ENCODE data around the gene CSMD2.

DNA sequence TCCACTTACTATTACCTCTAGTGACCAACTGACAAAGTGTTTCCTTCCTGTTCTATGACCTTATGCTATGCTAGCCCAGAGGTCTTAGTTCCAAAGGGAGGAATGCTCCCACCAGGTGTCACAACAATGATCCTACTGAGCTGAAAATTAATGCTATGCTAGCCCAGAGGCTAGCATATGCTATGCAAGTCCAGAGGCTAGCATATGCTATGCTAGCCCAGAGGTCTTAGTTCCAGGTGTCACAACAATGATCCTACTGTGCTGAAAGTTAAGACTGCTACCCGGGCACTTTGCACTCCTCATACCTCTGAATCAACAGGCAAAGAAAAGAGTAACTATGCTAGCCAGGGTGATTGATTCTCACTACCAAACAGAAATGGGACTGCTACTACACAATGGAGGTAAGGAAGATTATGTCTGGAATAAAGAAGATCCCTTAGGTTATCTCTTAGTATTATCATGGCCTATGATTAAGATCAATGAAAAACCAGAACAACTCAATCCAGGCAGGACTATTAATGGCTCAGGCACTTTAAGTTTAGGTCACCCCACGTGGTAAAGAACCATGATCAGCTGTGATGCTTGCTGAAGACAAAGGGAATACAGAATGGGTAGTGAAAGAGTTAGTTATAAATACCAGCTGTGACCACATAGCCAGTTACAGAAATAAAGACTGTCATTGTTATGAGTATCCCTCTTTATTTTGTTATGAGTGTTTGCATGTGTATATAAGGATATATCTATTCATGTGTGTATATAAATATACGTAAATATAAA lies 114.1 kb downstream of the CSMD2 start:
- TF ChIP-seq, protein P1, sequence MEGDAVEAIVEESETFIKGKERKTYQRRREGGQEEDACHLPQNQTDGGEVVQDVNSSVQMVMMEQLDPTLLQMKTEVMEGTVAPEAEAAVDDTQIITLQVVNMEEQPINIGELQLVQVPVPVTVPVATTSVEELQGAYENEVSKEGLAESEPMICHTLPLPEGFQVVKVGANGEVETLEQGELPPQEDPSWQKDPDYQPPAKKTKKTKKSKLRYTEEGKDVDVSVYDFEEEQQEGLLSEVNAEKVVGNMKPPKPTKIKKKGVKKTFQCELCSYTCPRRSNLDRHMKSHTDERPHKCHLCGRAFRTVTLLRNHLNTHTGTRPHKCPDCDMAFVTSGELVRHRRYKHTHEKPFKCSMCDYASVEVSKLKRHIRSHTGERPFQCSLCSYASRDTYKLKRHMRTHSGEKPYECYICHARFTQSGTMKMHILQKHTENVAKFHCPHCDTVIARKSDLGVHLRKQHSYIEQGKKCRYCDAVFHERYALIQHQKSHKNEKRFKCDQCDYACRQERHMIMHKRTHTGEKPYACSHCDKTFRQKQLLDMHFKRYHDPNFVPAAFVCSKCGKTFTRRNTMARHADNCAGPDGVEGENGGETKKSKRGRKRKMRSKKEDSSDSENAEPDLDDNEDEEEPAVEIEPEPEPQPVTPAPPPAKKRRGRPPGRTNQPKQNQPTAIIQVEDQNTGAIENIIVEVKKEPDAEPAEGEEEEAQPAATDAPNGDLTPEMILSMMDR (IDR thresholded peaks at IDR 0.05; ENCODE audit: low read depth, low read length) = no peak
- no peak for TF ChIP-seq EZH2phosphoT487 (IDR thresholded peaks at IDR 0.05; ENCODE audit: low read depth)
